Stimulated activated CD8-positive, alpha-beta memory T cell treated with anti-CD3 and anti-CD28 coated beads, Interleukin-15, amount 100 ng/mL, for 48 hours (primary cell): ENCODE measurements around the gene HEXA.

Experiments
- DNase-seq, 2 donors: peaks; one replicate each; pipeline ENCODE4 v3.0.0-alpha.2; 2020; ENCODE audit warnings: low read depth in 2 of 2

HEXA gene

DNA sequence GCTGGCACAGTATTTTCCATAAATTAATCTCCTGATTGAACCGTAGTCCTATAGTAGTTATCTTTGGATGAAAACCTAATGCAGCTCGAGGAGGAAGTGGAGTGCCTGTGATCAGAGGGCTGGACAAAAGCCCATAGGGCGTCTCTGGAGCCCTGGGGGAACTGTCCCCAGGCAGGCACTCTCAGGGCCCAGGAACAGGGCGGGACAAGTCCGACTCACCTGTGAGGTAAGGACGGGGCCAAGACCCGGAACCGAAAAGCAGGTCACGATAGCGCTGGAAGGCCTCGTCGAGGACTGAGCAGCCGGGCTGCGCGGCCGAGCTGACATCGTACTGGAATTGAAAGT lies 341 bp downstream of the HEXA start:
- DNase-seq = no peak

GRCh38 chr15:72372361-72372760 lies 3.5 kb downstream of the HEXA start:
- DNase-seq = no peak

GRCh38 chr15:72369964-72370363 lies 5.8 kb downstream of the HEXA start:
- no peak for DNase-seq

DNA sequence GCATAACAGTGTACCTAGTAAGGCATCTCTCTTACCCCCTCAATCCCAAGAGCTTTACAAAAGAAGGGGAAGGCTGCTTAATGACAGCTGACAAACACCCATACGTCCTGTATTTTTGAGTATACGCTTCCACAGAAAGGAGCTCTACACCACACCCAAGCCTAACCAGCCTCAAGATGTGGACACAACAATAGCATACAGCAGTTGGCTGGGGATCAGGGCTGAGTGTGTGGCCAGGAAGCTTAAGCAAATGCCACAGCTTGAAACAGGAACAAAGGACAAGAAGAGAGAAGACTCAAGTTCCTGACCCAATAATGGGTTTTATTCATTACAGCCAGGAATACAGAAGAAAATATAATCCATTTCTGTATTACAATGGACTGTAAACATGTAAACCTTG lies 6.9 kb downstream of the HEXA start:
- DNase-seq = no peak

GRCh38 chr15:72368325-72368724 lies 7.5 kb downstream of the HEXA start:
- DNase-seq = no peak

DNA sequence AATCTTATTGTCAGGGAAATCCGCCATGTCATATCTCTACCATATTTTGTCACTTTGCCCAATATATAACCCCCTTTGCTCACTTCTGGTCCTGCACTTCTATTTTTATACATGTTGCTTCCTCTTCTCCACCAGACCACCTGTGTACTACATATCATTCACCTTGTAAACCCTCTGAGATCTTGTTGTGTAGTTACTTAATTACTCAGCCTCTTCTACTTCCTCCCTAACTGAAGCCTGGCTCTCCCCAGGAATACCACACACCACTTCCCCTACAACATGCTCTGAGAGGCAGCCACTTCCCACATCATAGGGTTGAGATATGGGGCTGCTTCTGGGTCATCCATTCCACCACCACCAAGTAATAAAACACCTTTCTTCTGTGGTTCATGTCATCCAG lies 10.0 kb downstream of the HEXA start:
- no peak for DNase-seq

DNA sequence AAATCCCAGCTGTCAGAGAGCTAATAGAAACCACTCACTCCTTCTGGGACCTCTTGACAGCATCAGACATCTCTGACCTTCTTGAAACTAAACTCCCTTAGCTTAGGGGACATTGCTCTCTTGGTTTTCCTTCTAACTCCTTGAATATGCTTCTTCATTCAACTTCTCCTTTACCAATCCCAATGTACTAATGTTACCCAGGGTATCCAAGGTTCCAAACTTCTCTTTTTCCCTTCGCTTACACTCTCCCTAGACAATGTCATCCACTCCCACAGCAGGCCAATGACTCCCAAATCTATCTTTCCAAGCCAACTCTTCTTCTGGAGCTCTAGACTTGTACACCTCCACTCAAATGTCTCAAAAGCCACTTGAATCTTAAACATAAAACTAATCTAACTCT lies 14.6 kb downstream of the HEXA start:
- no peak for DNase-seq

GRCh38 chr15:72358650-72359171 lies 17.1 kb downstream of the HEXA start:
- no peak for DNase-seq

DNA sequence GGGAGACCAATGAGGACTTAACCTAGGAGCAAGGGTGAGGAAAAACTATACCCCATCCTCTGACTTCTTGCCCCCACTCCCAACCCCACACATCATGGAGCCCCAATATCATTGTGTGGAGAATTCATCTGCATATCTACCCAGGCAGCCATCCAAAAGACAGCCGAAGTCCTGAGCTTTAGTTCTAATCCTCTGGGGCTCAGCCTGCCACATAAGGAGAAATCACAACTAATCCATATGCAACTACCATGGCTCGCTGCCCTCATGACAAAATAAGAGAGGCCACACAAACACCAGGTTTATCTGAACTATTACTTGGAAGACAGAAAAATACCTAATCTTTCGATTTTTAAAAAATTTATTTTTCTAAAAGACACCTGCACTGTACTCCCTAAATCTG lies 17.7 kb downstream of the HEXA start:
- no peak for DNase-seq

- DNase-seq = no peak
These were observed 21.3 kb downstream of the HEXA start for GRCh38 chr15:72354496-72354895.

DNA sequence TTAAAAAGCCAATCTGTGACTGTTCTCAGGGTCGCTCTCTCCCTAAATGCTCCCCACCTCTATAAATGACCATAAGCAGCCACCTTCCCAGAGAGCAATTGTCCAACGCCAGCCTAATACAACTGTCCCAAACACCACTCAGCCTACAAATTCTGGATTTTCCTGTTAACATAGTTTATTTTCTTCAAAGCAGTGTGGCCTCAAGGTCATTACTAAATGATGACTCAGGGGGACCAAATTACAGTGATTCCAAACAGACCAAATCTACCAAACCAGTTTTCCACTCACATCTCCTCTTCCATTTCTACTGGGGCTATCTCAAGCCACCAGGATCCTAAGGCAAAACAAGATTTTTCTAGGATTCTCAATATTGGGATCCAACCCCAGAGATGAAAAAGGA lies 22.5 kb downstream of the HEXA start:
- DNase-seq = no peak

DNA sequence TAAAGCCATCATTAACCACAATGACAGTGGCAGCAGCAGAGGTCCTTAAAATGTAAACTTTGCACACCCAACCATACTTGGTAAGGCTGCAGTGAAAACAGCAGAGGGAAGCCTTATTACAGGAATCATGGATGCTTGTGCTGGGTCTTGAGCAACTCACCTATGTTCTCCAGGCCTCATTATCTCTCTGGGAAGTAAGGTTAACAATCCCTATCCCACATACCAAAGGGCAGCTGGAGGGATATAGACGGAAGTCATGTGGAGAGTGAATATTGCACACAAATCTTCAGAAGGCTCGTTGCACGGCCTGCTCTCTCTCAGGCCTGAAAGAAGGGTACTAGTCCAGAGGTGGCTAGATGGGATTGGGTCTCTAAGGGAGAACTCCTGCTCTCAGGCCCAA lies 30.0 kb downstream of the HEXA start:
- DNase-seq = no peak

GRCh38 chr15:72345280-72345679 lies 30.5 kb downstream of the HEXA start:
- DNase-seq = no peak

GRCh38 chr15:72344602-72345001 lies 31.2 kb downstream of the HEXA start:
- DNase-seq = no peak

DNA sequence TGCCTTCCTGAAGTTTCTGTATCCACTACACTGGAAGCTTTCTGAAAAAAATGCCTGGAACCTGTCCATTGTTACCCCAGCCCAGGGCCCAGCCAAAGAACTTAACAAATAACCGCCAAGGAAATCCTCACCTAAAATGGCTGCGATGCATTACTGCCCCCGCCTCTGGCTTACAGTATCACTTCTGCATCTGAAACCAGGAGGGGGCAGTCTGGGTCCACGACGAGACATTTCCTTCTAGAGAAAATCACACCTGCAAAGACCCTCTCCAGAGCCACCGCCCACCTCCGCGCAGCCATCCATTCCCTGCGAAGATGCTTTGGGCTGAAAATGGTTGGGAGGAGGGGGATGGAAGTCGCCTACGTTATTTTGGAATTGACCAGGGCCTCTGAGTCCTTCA lies 33.4 kb downstream of the HEXA start:
- DNase-seq = no peak

DNA sequence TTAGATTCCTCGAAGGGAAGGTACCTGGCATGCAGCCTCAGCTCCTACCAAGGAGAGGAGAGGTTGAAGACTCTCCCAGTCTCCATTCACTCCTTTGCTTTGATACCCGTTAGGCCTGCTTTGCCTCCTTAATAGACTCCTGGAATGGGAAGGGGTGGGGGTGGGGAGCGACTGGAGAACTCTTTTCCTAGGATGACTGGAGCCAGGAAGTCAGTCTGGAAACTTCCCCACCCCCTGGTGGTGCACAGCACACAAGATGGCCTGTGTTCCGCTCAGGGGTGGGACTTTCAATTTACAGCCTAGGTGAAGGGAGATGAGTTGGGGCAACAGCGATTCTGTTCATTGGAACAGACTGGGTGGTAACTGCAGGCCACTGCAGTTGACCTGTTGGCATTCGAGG lies 34.5 kb downstream of the HEXA start:
- DNase-seq = no peak

GRCh38 chr15:72340366-72340765 lies 35.4 kb downstream of the HEXA start:
- no peak for DNase-seq

DNA sequence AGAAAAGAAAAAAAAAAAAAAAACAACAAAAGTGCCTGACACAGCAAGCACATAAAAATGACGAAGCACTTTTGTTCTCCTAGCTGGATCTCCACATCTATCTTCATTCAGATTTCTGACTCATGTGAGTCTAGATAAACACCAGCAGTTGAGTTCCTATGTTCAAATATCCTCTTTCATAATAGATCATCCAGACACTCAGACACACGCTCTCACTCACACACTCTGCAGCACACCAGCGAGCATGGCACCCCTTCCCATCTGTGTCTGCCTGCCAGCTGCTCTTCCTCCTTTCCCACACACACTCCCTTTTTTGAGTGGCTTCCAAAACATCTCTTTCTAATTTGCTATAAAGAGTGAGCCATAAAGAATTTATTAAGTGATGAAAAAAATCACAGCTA lies 36.0 kb downstream of the HEXA start:
- DNase-seq = no peak

GRCh38 chr15:72338617-72339321 lies 37.0 kb downstream of the HEXA start:
- no peak for DNase-seq

- DNase-seq = no peak
These were observed 37.7 kb downstream of the HEXA start for GRCh38 chr15:72338148-72338547.

GRCh38 chr15:72334842-72335241 lies 41.0 kb downstream of the HEXA start:
- DNase-seq = no peak

- DNase-seq = no peak
These were observed 44.8 kb downstream of the HEXA start for GRCh38 chr15:72331021-72331420.

DNA sequence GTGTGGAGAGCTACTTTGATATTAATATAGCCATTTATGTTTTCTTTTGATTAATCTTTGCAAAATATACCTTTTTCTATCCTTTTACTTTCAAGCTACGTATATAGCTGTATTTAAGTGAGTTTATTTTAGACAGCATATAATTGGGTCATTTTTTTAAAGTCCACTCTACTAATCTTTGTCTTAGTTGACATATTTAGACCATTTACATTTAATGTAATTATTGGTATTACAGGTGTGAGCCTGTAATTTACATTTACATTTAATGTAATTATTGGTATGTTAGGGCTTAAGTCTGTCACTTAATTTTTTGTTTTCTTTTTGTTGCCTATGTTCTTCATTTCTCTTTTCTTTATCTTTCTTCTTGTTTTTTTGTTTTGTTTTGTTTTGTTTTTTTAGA lies 52.1 kb downstream of the HEXA start:
- DNase-seq = no peak

DNA sequence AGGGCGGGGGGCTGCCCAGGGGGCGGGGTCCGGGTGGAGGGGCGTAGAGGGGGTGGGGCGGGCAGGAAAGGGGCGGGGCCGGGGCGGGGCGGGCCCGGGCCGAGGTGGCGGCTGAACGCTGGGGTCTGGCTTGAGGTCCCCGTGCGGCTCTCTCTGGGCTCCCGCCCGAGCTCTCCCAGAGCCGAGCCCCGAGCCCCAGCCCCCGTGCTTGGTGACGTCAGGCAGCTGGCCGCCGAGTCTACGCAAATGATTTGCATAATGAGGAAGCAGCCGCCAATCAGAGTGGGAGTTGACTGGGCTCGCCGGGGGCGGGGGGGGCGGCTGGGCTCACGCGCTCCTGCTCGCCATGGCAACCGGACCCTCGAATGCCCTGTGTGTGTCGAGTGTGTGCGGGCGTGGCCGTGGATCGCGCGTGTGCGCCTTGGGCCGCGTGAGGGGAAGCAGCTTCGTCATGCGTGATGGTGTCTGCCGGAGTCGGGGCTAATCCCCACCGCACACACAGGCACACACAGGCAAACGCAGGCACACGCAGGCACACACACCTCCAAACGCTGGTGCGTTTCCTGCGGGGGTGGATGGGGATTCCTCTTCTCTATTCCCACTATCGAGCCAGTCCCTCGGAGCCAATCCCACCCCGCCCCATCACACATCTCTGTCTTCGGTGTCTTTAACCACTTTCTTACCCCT lies 55.7 kb downstream of the HEXA start, which contains the start of gene CELF6:
CELF6 (minus strand) TSS at position 173 of the 687 bp plus-strand sequence. CDS start 283 bp downstream, outside the sequence.
- peak; percentile 37 to 57 for DNase-seq
